Measurements from ENCODE around the gene F2RL1. TPM values are rescaled to one million over a fixed set of nuclear protein-coding genes. Genes with fewer than 3 reads are reported as not detected.
A peak's percentile ranks its signal among the peaks of the same experiment; 100 is the strongest.

Gene F2RL1
- total and polyA plus RNA-seq, 8 donors: 6.7 to 19.3 (median 14.9) TPM

- no peak for TF ChIP-seq CTCF (IDR thresholded peaks at IDR 0.05)
- Histone ChIP-seq H3K9me3 (no peaks in the 10 kb centered on the region), H3K36me3 (peaks cover 0 to 6% (median 0%) of the 10 kb centered on the region in 3 donors), H3K4me1 (no peaks in the 10 kb centered on the region), H3K4me3 (no peak overlapping the region), H3K27me3 (no peaks in the 10 kb centered on the region), H3K27ac (no peak overlapping the region)
- ATAC-seq (no peak), DNase-seq (no peak), FAIRE-seq (no peak)
- intact Hi-C loops (cut with DNase I): no loop called here
- WGBS, 2 donors: 74 to 81% methylated on average over 2 of the region's 2 CpGs
Measured at GRCh38 chr5:76836181-76836580, 17.4 kb downstream of the F2RL1 start.

DNA sequence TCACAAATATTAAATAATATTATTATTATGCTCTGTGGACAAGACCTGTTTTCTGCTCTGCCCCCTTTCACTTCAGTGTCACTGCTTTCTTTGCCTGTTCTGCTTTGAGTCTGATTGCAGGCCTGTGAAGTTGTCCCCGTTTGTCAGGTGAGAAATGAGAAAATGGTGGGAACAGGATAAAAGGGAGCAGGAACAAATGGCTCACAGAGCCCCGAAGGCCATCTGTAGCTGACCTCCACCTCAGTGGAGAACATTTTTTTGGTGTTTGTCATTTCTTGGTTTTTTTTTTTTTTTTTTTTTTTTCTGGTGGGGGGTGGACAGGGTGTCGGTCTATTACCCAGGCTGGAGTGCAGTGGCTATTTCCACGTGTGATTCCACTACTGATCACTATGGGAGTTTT lies 17.8 kb downstream of the F2RL1 start:
- Histone ChIP-seq H3K36me3 (peaks cover 0 to 6% (median 0%) of the 10 kb centered on the region in 3 donors), H3K27ac (no peak overlapping the region), H3K4me3 (no peak overlapping the region), H3K9me3 (no peaks in the 10 kb centered on the region), H3K27me3 (no peaks in the 10 kb centered on the region), H3K4me1 (no peaks in the 10 kb centered on the region)
- no peak for TF ChIP-seq CTCF (IDR thresholded peaks at IDR 0.05)
- no peak for FAIRE-seq
- no peak for ATAC-seq
- WGBS, 2 donors: 66 to 68% methylated on average over 4 of the region's 4 CpGs
- no peak for DNase-seq
- intact Hi-C loops (cut with DNase I): no loop called here

- DNase-seq (peak in 1 of 6 donors; percentile 26), ATAC-seq (peak; percentile 79 to 86 (median 83)), FAIRE-seq (peak; percentile 20)
- WGBS, 2 donors: 48 to 49% methylated on average over 7 of the region's 7 CpGs
- H3K9me3 ChIP-seq: no peaks in the 10 kb centered on the region
- no peaks in the 10 kb centered on the region for H3K4me1 ChIP-seq
- no peaks in the 10 kb centered on the region for H3K27me3 ChIP-seq
- peaks cover 0 to 6% (median 0%) of the 10 kb centered on the region in 3 donors for H3K36me3 ChIP-seq
- intact Hi-C loops (cut with DNase I): no loop called here
- TF ChIP-seq CTCF (IDR thresholded peaks at IDR 0.05): no peak
- no peak overlapping the region for H3K4me3 ChIP-seq
- peak overlapping the region; percentile 26 to 81 (median 53) for H3K27ac ChIP-seq
Measured at GRCh38 chr5:76838481-76839261, 19.8 kb downstream of the F2RL1 start.

- Histone ChIP-seq H3K27me3 (no peaks in the 10 kb centered on the region), H3K9me3 (no peaks in the 10 kb centered on the region), H3K36me3 (no peaks in the 10 kb centered on the region), H3K4me3 (no peak overlapping the region), H3K27ac (no peak overlapping the region), H3K4me1 (no peaks in the 10 kb centered on the region)
- intact Hi-C loops (cut with DNase I): no loop called here
- TF ChIP-seq CTCF (IDR thresholded peaks at IDR 0.05): no peak
- no peak for DNase-seq
- FAIRE-seq: no peak
- WGBS, 2 donors: 67 to 79% methylated on average over 3 of the region's 3 CpGs
- ATAC-seq: no peak
Measured at GRCh38 chr5:76841361-76841760, 22.5 kb downstream of the F2RL1 start.

- H3K27me3 ChIP-seq: no peaks in the 10 kb centered on the region
- no peaks in the 10 kb centered on the region for H3K9me3 ChIP-seq
- ATAC-seq (no peak), FAIRE-seq (no peak), DNase-seq (no peak)
- H3K4me1 ChIP-seq: no peaks in the 10 kb centered on the region
- WGBS, 2 donors: 89% methylated on average over 3 of the region's 3 CpGs
- no peak for TF ChIP-seq CTCF (IDR thresholded peaks at IDR 0.05)
- no peaks in the 10 kb centered on the region for H3K36me3 ChIP-seq
- no peak overlapping the region for H3K4me3 ChIP-seq
- intact Hi-C loops (cut with DNase I): no loop called here
- H3K27ac ChIP-seq: no peak overlapping the region
Measured at GRCh38 chr5:76845890-76846289, 27.1 kb downstream of the F2RL1 start.
